DOHH2 (cell line): ENCODE measurements around the gene EPHA8.

ENCODE experiments used
- H3F3A ChIP-seq: fragments of 200-600 bp; sonication (generic), shearing (Covaris generic); 2 replicates; pipeline ENCODE4 v1.6.0; 2016; ENCODE audit warnings: antibody characterized with exemption, mild to moderate bottlenecking; ENCODE audit not compliant: control insufficient read depth, insufficient read depth
- H3K27ac ChIP-seq: fragments of 200-600 bp; sonication (generic); 2 replicates; pipeline ENCODE4 v1.5.1; 2014; ENCODE audit warnings: low read depth, mild to moderate bottlenecking, low read length, moderate library complexity
- H3K27me3 ChIP-seq: fragments of 200-600 bp; sonication (generic); 2 replicates; pipeline ENCODE4 v1.6.1; 2014; ENCODE audit warnings: mild to moderate bottlenecking, low read length, mixed read lengths; ENCODE audit not compliant: control insufficient read depth
- H3K36me3 ChIP-seq: fragments of 200-600 bp; sonication (generic); 2 replicates; pipeline ENCODE4 v1.6.1; 2014; ENCODE audit warnings: mild to moderate bottlenecking, low read length, moderate library complexity, mixed read lengths; ENCODE audit not compliant: control insufficient read depth
- H3K4me1 ChIP-seq: fragments of 200-600 bp; sonication (generic); 2 replicates; pipeline ENCODE4 v1.6.1; 2014; ENCODE audit warnings: mild to moderate bottlenecking, low read length, mixed read lengths; ENCODE audit not compliant: control insufficient read depth
- H3K4me2 ChIP-seq: fragments of 200-600 bp; sonication (generic); 2 replicates; pipeline ENCODE4 v1.6.0; 2014; ENCODE audit warnings: mild to moderate bottlenecking, low read length, moderate library complexity
- H3K4me3 ChIP-seq: fragments of 200-600 bp; sonication (generic); 2 replicates; pipeline ENCODE4 v1.5.1; 2014; ENCODE audit warnings: mild to moderate bottlenecking, low read length, mixed read lengths
- H3K79me2 ChIP-seq: fragments of 200-600 bp; sonication (generic); 2 replicates; pipeline ENCODE4 v1.6.1; 2014; ENCODE audit warnings: mild to moderate bottlenecking, low read length, mixed read lengths; ENCODE audit not compliant: control insufficient read depth
- H3K9me2 ChIP-seq: fragments of 200-600 bp; sonication (generic); replicated peaks from 2 replicates; pipeline ENCODE4 v1.6.1; 2014; ENCODE audit warnings: mild to moderate bottlenecking, low read length, mixed read lengths; ENCODE audit not compliant: control insufficient read depth
- H3K9me3 ChIP-seq: fragments of 200-600 bp; sonication (generic); 2 replicates; pipeline ENCODE4 v1.6.1; 2014; ENCODE audit warnings: antibody characterized with exemption, low read length, mixed read lengths; ENCODE audit not compliant: control insufficient read depth, insufficient read depth
- H4K20me1 ChIP-seq: fragments of 200-600 bp; sonication (generic); 2 replicates; pipeline ENCODE4 v1.6.0; 2014; ENCODE audit warnings: low read depth, mild to moderate bottlenecking, antibody characterized with exemption, low read length, moderate library complexity; ENCODE audit not compliant: control insufficient read depth, insufficient read depth
- CTCF ChIP-seq: fragments of 200-600 bp; sonication (generic); IDR thresholded peaks from one replicate; pipeline ENCODE4 v1.5.1; 2014; ENCODE audit warnings: antibody characterized with exemption, mild to moderate bottlenecking, low read depth, low read length; ENCODE audit not compliant: poor library complexity, severe bottlenecking
- EZH2phosphoT487 ChIP-seq: fragments of 200-600 bp; sonication (generic); IDR thresholded peaks from 2 replicates; pipeline ENCODE4 v1.6.1; 2017; ENCODE audit warnings: borderline replicate concordance, mild to moderate bottlenecking, antibody characterized with exemption, low read length, moderate library complexity, mixed read lengths

Gene EPHA8

GRCh38 chr1:22591576-22591975 lies 28.3 kb downstream of the EPHA8 start:
- H3K79me2 ChIP-seq: no peaks in the 10 kb centered on the region
- H4K20me1 ChIP-seq: no peaks in the 10 kb centered on the region
- no peaks in the 10 kb centered on the region for H3K27me3 ChIP-seq
- H3K9me2 ChIP-seq: no peaks in the 10 kb centered on the region
- H3K4me2 ChIP-seq: no peak overlapping the region
- H3K4me1 ChIP-seq: no peaks in the 10 kb centered on the region
- no peaks in the 10 kb centered on the region for H3K9me3 ChIP-seq
- H3F3A ChIP-seq: no peaks in the 10 kb centered on the region
- no peak overlapping the region for H3K27ac ChIP-seq
- no peaks in the 10 kb centered on the region for H3K36me3 ChIP-seq
- no peak overlapping the region for H3K4me3 ChIP-seq
- TF ChIP-seq CTCF (no peak), EZH2phosphoT487 (no peak)

GRCh38 chr1:22592051-22592450 lies 28.8 kb downstream of the EPHA8 start:
- Histone ChIP-seq H3K36me3 (no peaks in the 10 kb centered on the region), H3K4me1 (no peaks in the 10 kb centered on the region), H3F3A (no peaks in the 10 kb centered on the region), H3K27me3 (no peaks in the 10 kb centered on the region), H3K27ac (no peak overlapping the region), H3K9me2 (no peaks in the 10 kb centered on the region), H3K9me3 (no peaks in the 10 kb centered on the region), H4K20me1 (no peaks in the 10 kb centered on the region), H3K4me3 (no peak overlapping the region), H3K79me2 (no peaks in the 10 kb centered on the region), H3K4me2 (no peak overlapping the region)
- TF ChIP-seq EZH2phosphoT487 (no peak), CTCF (no peak)

GRCh38 chr1:22592919-22593790 lies 29.9 kb downstream of the EPHA8 start:
- TF ChIP-seq EZH2phosphoT487: no peak
- TF ChIP-seq CTCF: no peak
- no peak overlapping the region for H3K27ac ChIP-seq

More at GRCh38 chr1:22592919-22593790, 29.9 kb downstream of the EPHA8 start:
- no peaks in the 10 kb centered on the region for H3K4me1 ChIP-seq
- H3K4me3 ChIP-seq: no peak overlapping the region
- H3K9me2 ChIP-seq: no peaks in the 10 kb centered on the region
- H3K27me3 ChIP-seq: no peaks in the 10 kb centered on the region
- H3K36me3 ChIP-seq: no peaks in the 10 kb centered on the region
- H3F3A ChIP-seq: no peaks in the 10 kb centered on the region
- no peaks in the 10 kb centered on the region for H3K79me2 ChIP-seq
- no peaks in the 10 kb centered on the region for H4K20me1 ChIP-seq
- H3K9me3 ChIP-seq: no peaks in the 10 kb centered on the region
- H3K4me2 ChIP-seq: no peak overlapping the region
